Endothelial cell of umbilical vein (primary cell): ENCODE data around the gene GTPBP2. TPM values are rescaled to one million over a fixed set of nuclear protein-coding genes. Genes with fewer than 3 reads are reported as not detected.

Experiments used
- BruUV-seq: library from RNA; stranded (reverse); fragments of 400-500 nt; replicated peaks from 2 replicates; lab custom pipeline; 2021; lab: Mats Ljungman, UMichigan
- CTCF ChIA-PET: fragments of 300-600, 350-600 bp; sonication (Branson Sonifier 250); formaldehyde crosslinking; loops from one replicate; lab custom pipeline; 2021; ENCODE audit warnings: antibody characterized with exemption, inconsistent platforms; lab: Charles Lee
- POLR2A ChIA-PET: fragments of 300-600, 350-600 bp; sonication (Branson Sonifier 250); formaldehyde crosslinking; loops from one replicate; lab custom pipeline; 2021; ENCODE audit warnings: antibody characterized with exemption, inconsistent platforms; lab: Charles Lee
- DNase-seq: peaks from one replicate; pipeline ENCODE4 v3.0.0-alpha.2; 2011; ENCODE audit warnings: low read depth, low spot score
- FAIRE-seq: peaks from 2 replicates; lab custom pipeline; 2011; peaks lifted over from hg19 to GRCh38; lab: Jason Lieb, UNC
- H2AFZ ChIP-seq: 2 replicates; pipeline ENCODE4 v1.6.0; 2012; ENCODE audit warnings: low read depth, low read length, control low read depth, inconsistent platforms
- H3K27ac ChIP-seq: 2 replicates; pipeline ENCODE4 v1.5.1; 2011; ENCODE audit warnings: low read depth, mild to moderate bottlenecking, control low read depth, low read length, moderate library complexity; ENCODE audit not compliant: insufficient read depth
- H3K27me3 ChIP-seq, 2 experiments: 2 replicates each; pipeline versions ENCODE4 v1.6.0 to v1.6.1; 2011; ENCODE audit warnings: low read length in 2 of 2, mixed read lengths in 1 of 2; ENCODE audit not compliant: control insufficient read depth in 2 of 2, insufficient read depth in 2 of 2
- H3K36me3 ChIP-seq, 2 experiments: 2 replicates in 1 of 2; 3 replicates in 1 of 2; pipeline ENCODE4 v1.5.1; 2011; ENCODE audit warnings: low read length in 2 of 2, mild to moderate bottlenecking in 1 of 2, moderate library complexity in 1 of 2; ENCODE audit not compliant: control insufficient read depth in 2 of 2, insufficient read depth in 2 of 2; ENCODE audit errors: extremely low read depth in 1 of 2
- H3K4me1 ChIP-seq: 3 replicates; pipeline ENCODE4 v1.5.1; 2011; ENCODE audit warnings: mild to moderate bottlenecking, low read length; ENCODE audit not compliant: control insufficient read depth, insufficient read depth; ENCODE audit errors: extremely low read depth
- H3K4me2 ChIP-seq: 2 replicates; pipeline ENCODE4 v1.6.1; 2011; ENCODE audit warnings: low read length, control low read depth, mixed read lengths; ENCODE audit not compliant: insufficient read depth
- H3K4me3 ChIP-seq, 3 experiments: fragments of 200-600 bp in 1 of 3; sonication (generic), shearing (Covaris generic) in 1 of 3; replicated peaks in 1 of 3; 2 replicates each; pipeline ENCODE4 v1.5.1; 2011 to 2016; ENCODE audit warnings: control low read depth in 3 of 3, low read length in 3 of 3, mild to moderate bottlenecking in 2 of 3, inconsistent platforms in 1 of 3, low read depth in 1 of 3, moderate library complexity in 1 of 3; ENCODE audit not compliant: insufficient read depth in 1 of 3
- H3K79me2 ChIP-seq: 2 replicates; pipeline ENCODE4 v1.6.0; 2012; ENCODE audit warnings: low read length, inconsistent platforms; ENCODE audit not compliant: control insufficient read depth, insufficient read depth
- H3K9ac ChIP-seq: replicated peaks from 2 replicates; pipeline ENCODE3; 2011; ENCODE audit warnings: low read length, control low read depth; ENCODE audit not compliant: insufficient read depth; ENCODE audit errors: extremely low read depth
- H3K9me1 ChIP-seq: replicated peaks from 3 replicates; pipeline ENCODE4 v1.6.0; 2011; ENCODE audit warnings: mild to moderate bottlenecking, low read length; ENCODE audit not compliant: control insufficient read depth, insufficient read depth; ENCODE audit errors: extremely low read depth
- H3K9me3 ChIP-seq: replicated peaks from 2 replicates; pipeline ENCODE4 v1.5.1; 2012; ENCODE audit warnings: low read length, inconsistent platforms; ENCODE audit not compliant: control insufficient read depth, insufficient read depth
- H4K20me1 ChIP-seq: replicated peaks from 2 replicates; pipeline ENCODE3; 2011; ENCODE audit warnings: mild to moderate bottlenecking, low read length; ENCODE audit not compliant: control insufficient read depth, insufficient read depth; ENCODE audit errors: extremely low read depth
- CTCF ChIP-seq, 2 donors: IDR thresholded peaks; 1 replicate in 1 of 2; 2 replicates in 1 of 2; pipeline ENCODE4 v1.5.1; 2011; ENCODE audit warnings: low read length in 2 of 2, mild to moderate bottlenecking in 2 of 2, moderate library complexity in 2 of 2, control low read depth in 1 of 2, inconsistent platforms in 1 of 2, low read depth in 1 of 2; ENCODE audit not compliant: insufficient read depth in 1 of 2; ENCODE audit errors: extremely low read depth in 1 of 2
- EZH2 ChIP-seq: IDR thresholded peaks from 2 replicates; pipeline ENCODE4 v1.6.1; 2012; ENCODE audit warnings: borderline replicate concordance, low read depth, mild to moderate bottlenecking, moderate library complexity, low read length, inconsistent platforms; ENCODE audit not compliant: severe bottlenecking
- FOS ChIP-seq: IDR thresholded peaks from 2 replicates; pipeline ENCODE4 v1.6.1; 2011; ENCODE audit warnings: mild to moderate bottlenecking, low read length, moderate library complexity, borderline replicate concordance; ENCODE audit not compliant: insufficient read depth
- GATA2 ChIP-seq: IDR thresholded peaks from 2 replicates; pipeline ENCODE4 v1.7.0; 2011; ENCODE audit warnings: low read depth, mild to moderate bottlenecking, moderate library complexity, mixed read lengths, low read length; ENCODE audit not compliant: insufficient read length, insufficient read depth
- JUN ChIP-seq: IDR thresholded peaks from 2 replicates; pipeline ENCODE4 v1.6.1; 2011; ENCODE audit warnings: borderline replicate concordance, low read depth; ENCODE audit not compliant: insufficient read length, insufficient read depth
- MAX ChIP-seq: IDR thresholded peaks from 2 replicates; pipeline ENCODE4 v1.6.1; 2011; ENCODE audit not compliant: insufficient read depth, insufficient read length
- MYC ChIP-seq: IDR thresholded peaks from one replicate; pipeline ENCODE4 v1.6.1; 2011; ENCODE audit warnings: mild to moderate bottlenecking, low read depth, low read length
- POLR2A ChIP-seq: IDR thresholded peaks from 2 replicates; pipeline ENCODE4 v1.6.1; 2012; ENCODE audit warnings: low read depth, mild to moderate bottlenecking, control low read depth, low read length
- POLR2AphosphoS5 ChIP-seq: IDR thresholded peaks from 2 replicates; pipeline ENCODE4 v1.6.1; 2012; ENCODE audit warnings: low read depth, mild to moderate bottlenecking, control low read depth, low read length, moderate library complexity; ENCODE audit not compliant: insufficient read depth
- dilution Hi-C: fragments of 300-500 bp; cut with MboI; formaldehyde crosslinking; loops from one replicate; pipeline ENCODE4 v1.15.0; 2019; ENCODE audit warnings: low sequenced_read_pairs; ENCODE audit not compliant: extremely low pct_ligation_motif_present
- intact Hi-C: fragments of 100-400 bp; cut with micrococcal nuclease; formaldehyde crosslinking; loops from one replicate; pipeline ENCODE4 v1.10.0; 2022
- polyA plus RNA-seq, 4 experiments: library from polyadenylated mRNA; depleted of rRNA in 3 of 4; stranded (reverse) in 3 of 4; unstranded in 1 of 4; fragments of >200 nt; gene quantifications; 2 replicates each; pipeline versions ENCODE4 v1.2.1 to v1.2.3, GENCODE V29; 2011 to 2012; ENCODE audit warnings: missing spikeins in 1 of 4
- total RNA-seq: library from RNA; stranded (reverse); gene quantifications from 2 replicates; pipeline ENCODE4 v1.2.3, GENCODE V29; 2021

Gene GTPBP2
- total and polyA plus RNA-seq, 2 donors (not counting 3 experiments of a cell fraction or from before 2014, with no cell fraction given), result 87.1 to 112 TPM

- H3K9me3 ChIP-seq, result no peaks in the 10 kb centered on the region
- H3K4me3 ChIP-seq, result no peak overlapping the region
- H3K79me2 ChIP-seq, result peaks cover 27% of the 10 kb centered on the region
- intact Hi-C loops, result loop anchor here (5.0 kb wide), 1 partner anchor 198 kb away; the partner anchor contains the start of gene ABCC10
- no peak overlapping the region for H3K4me2 ChIP-seq
- ChIA-PET CTCF (no interaction called here), POLR2A (no interaction called here)
- dilution Hi-C loops, result no loop called here
- FAIRE-seq (no peak), DNase-seq (no peak)
- no peaks in the 10 kb centered on the region for H3K9me1 ChIP-seq
- no peak overlapping the region for H3K27ac ChIP-seq
- H3K9ac ChIP-seq, result no peak overlapping the region
- BruUV-seq, result no TSS peak
- H4K20me1 ChIP-seq, result no peaks in the 10 kb centered on the region
- peaks cover 16 to 42% of the 10 kb centered on the region in 2 experiments for H3K36me3 ChIP-seq
- no peak for TF ChIP-seq MAX
- TF ChIP-seq JUN, result no peak
- TF ChIP-seq FOS, result no peak
- TF ChIP-seq POLR2A, result no peak
- TF ChIP-seq MYC, result no peak
- no peak for TF ChIP-seq GATA2
- TF ChIP-seq CTCF (IDR thresholded peaks at IDR 0.05; ENCODE audit: extremely low read depth in 1 of 2, insufficient read depth in 1 of 2, low read depth in 1 of 2, low read length in 2 of 2), result no peak
- no peak for TF ChIP-seq EZH2
- no peak for TF ChIP-seq POLR2AphosphoS5
- H2AFZ ChIP-seq, result no peak overlapping the region
- no peaks in the 10 kb centered on the region for H3K27me3 ChIP-seq
- H3K4me1 ChIP-seq, result peaks cover 22% of the 10 kb centered on the region
These were observed 4.2 kb downstream of the GTPBP2 start for GRCh38 chr6:43624786-43625288.
